A549 (cell line): ENCODE measurements around the gene SOS1. TPM values are rescaled to one million over a fixed set of nuclear protein-coding genes. Genes with fewer than 3 reads are reported as not detected.
"Not testable (repeated sequence)": the region's sequence is repeated elsewhere in the genome, so short reads cannot be mapped to it uniquely, and the experiment has no call there.

Source experiments
- ATAC-seq, 2 experiments: fragments of 200-7000 bp in 1 of 2; fragments of >200 bp in 1 of 2; cut with Nextera tagmentation in 1 of 2; cut with Tn5 transposase in 1 of 2; 3 replicates each; pipeline versions ENCODE4 v1.8.0 to v1.9.1; 2018 to 2020; ENCODE audit warnings: mild to moderate bottlenecking in 1 of 2, moderate library complexity in 1 of 2
- CTCF ChIA-PET: fragments of 300-600 bp; sonication (Branson Sonifier 250); formaldehyde crosslinking; extraction: SDS; loops from one replicate; lab custom pipeline; 2021; ENCODE audit warnings: antibody characterized with exemption, inconsistent platforms; lab: Yijun Ruan, JAX
- POLR2A ChIA-PET: fragments of 350-600 bp; formaldehyde crosslinking; extraction: SDS; loops from one replicate; lab custom pipeline; 2021; ENCODE audit warnings: antibody characterized with exemption, inconsistent platforms; lab: Yijun Ruan, JAX
- DNase-seq, 2 experiments: peaks; one replicate each; pipeline versions ENCODE4 v3.0.0 to v3.0.0-alpha.2; 2011 to 2016; ENCODE audit warnings: low read depth in 1 of 2, low spot score in 1 of 2
- FAIRE-seq: peaks from 2 replicates; lab custom pipeline; 2011; peaks lifted over from hg19 to GRCh38; lab: Jason Lieb, UNC
- H3K27ac ChIP-seq, 2 experiments: fragments of >200 bp; sonication (Bioruptor Twin); formaldehyde crosslinking; 3 replicates each; pipeline ENCODE4 v1.5.1; 2016 to 2017
- H3K4me1 ChIP-seq: fragments of >200 bp; sonication (Bioruptor Twin); formaldehyde crosslinking; 3 replicates; pipeline ENCODE4 v1.6.1; 2016
- H3K4me2 ChIP-seq: fragments of >200 bp; sonication (Bioruptor Twin); formaldehyde crosslinking; 3 replicates; pipeline ENCODE4 v1.6.1; 2016
- H3K4me3 ChIP-seq: fragments of >200 bp; sonication (Bioruptor Twin); formaldehyde crosslinking; 3 replicates; pipeline ENCODE4 v1.5.1; 2016
- H3K9me3 ChIP-seq: fragments of >200 bp; sonication (Bioruptor Twin); formaldehyde crosslinking; 3 replicates; pipeline ENCODE4 v1.6.1; 2016
- ATOH8 ChIP-seq: fragments of 250-450 bp; sonication (Bioruptor Pico); IDR thresholded peaks from 2 replicates; pipeline ENCODE4 v1.5.0; 2020; ENCODE audit warnings: low read depth, mild to moderate bottlenecking, moderate library complexity
- CBX2 ChIP-seq: fragments of 200-600 bp; sonication (generic); IDR thresholded peaks from 2 replicates; pipeline ENCODE4 v1.6.1; 2016; ENCODE audit warnings: low read depth, mild to moderate bottlenecking, borderline replicate concordance
- CEBPB ChIP-seq, 2 experiments: fragments of >200 bp in 1 of 2; sonication (Bioruptor Twin) in 1 of 2; formaldehyde crosslinking in 1 of 2; IDR thresholded peaks; 2 replicates each; pipeline ENCODE4 v1.6.1; 2012 to 2016
- CHD4 ChIP-seq: fragments of 200-600 bp; sonication (generic); IDR thresholded peaks from 2 replicates; pipeline ENCODE4 v1.6.1; 2016; ENCODE audit warnings: antibody characterized with exemption, mild to moderate bottlenecking, borderline replicate concordance
- EHF ChIP-seq: fragments of 250-450 bp; sonication (Bioruptor Pico); IDR thresholded peaks from 2 replicates; pipeline ENCODE4 v1.5.0; 2020; ENCODE audit warnings: mild to moderate bottlenecking
- EP300 ChIP-seq, 2 experiments: fragments of >200 bp; sonication (Bioruptor Twin); formaldehyde crosslinking; IDR thresholded peaks; 2 replicates in 1 of 2; 3 replicates in 1 of 2; pipeline ENCODE4 v1.6.1; 2016 to 2017
- FOSB ChIP-seq: fragments of 250-450 bp; sonication (Bioruptor Pico); IDR thresholded peaks from 2 replicates; pipeline ENCODE4 v1.5.0; 2020; ENCODE audit warnings: mild to moderate bottlenecking, moderate library complexity
- HDAC2 ChIP-seq: fragments of 200-600 bp; sonication (generic); IDR thresholded peaks from 2 replicates; pipeline ENCODE4 v1.6.1; 2016
- HOXA7 ChIP-seq: fragments of 250-450 bp; sonication (Bioruptor Pico); IDR thresholded peaks from 2 replicates; pipeline ENCODE4 v1.5.0; 2020; ENCODE audit warnings: mild to moderate bottlenecking, moderate library complexity
- MAX ChIP-seq: IDR thresholded peaks from 2 replicates; pipeline ENCODE4 v1.6.1; 2012
- NR3C1 ChIP-seq: fragments of >200 bp; sonication (Bioruptor Twin); formaldehyde crosslinking; IDR thresholded peaks from 3 replicates; pipeline ENCODE4 v1.6.1; 2017
- RAD21 ChIP-seq, 2 experiments: fragments of >200 bp in 1 of 2; sonication (Bioruptor Twin) in 1 of 2; formaldehyde crosslinking in 1 of 2; IDR thresholded peaks in 1 of 2; conservative IDR thresholded peaks in 1 of 2; 2 replicates in 1 of 2; 3 replicates in 1 of 2; pipeline ENCODE4 v1.6.1; 2012 to 2018; ENCODE audit warnings: inconsistent platforms in 1 of 2
- SMC3 ChIP-seq: fragments of >200 bp; sonication (Bioruptor Twin); formaldehyde crosslinking; IDR thresholded peaks from 3 replicates; pipeline ENCODE4 v1.6.1; 2018; ENCODE audit warnings: inconsistent platforms
- WGBS: methylation state at CpG from one replicate; pipeline ENCODE4 v1.1.6; 2017; ENCODE audit errors: missing lambda C conversion rate; 5-methylcytosine and 5-hydroxymethylcytosine counted together
- polyA plus RNA-seq, 4 experiments: library from polyadenylated mRNA; depleted of rRNA in 3 of 4; stranded (reverse); fragments of >200 nt; fragmentation: RNase III in 1 of 4; extraction: RNeasy Plus Mini Kit Qiagen cat#74134 plus additional on column Dnase treatment in 1 of 4; gene quantifications; 2 replicates in 3 of 4; 3 replicates in 1 of 4; pipeline ENCODE4 v1.2.3, GENCODE V29; 2011 to 2017
- TF ChIP-seq, protein P1 (sequence below): fragments of 200-600 bp; sonication (generic); IDR thresholded peaks from 2 replicates; pipeline ENCODE4 v1.6.1; 2016; ENCODE audit warnings: antibody characterized with exemption, mild to moderate bottlenecking, moderate library complexity

SOS1 gene
- polyA plus RNA-seq, 2 of the 4 experiments (the other 2 are of a cell fraction): 19.6 to 48.9 TPM

- TF ChIP-seq FOSB (CRISPR knock-in tag): no peak
- TF ChIP-seq RAD21 (conservative IDR thresholded peaks at IDR 0.05 in 1 of 2, IDR thresholded peaks at IDR 0.05 in 1 of 2): peak; percentile 91 to 94
- no peak for TF ChIP-seq MAX
- TF ChIP-seq HOXA7 (CRISPR knock-in tag): no peak
- no peak for TF ChIP-seq EHF
- TF ChIP-seq NR3C1: no peak
Observed at GRCh38 chr2:39059366-39059952, 61.4 kb downstream of the SOS1 start (continued).

DNA sequence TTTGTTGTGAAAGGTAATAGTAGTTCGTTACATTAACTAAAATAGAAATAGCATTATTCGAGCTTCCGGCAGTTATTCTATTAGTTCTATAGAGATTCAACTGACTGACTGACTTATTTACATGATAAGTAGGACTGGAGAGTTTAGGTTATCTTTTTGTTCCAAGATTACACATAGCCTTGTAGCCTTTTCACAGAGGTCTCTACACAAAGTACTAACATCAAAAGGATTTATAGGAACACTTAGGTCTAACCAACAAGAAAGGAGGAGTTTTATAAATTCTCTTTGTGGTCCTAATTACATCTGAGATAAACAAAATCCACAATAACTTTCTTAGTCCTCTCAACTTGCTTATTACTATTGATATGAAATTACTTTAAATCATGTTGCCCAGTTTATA lies 62.8 kb downstream of the SOS1 start:
- POLR2A ChIA-PET: no interaction called here
- FAIRE-seq (no peak), ATAC-seq (no peak), DNase-seq (no peak)
- CTCF ChIA-PET: interaction anchor here (0.7 to 9.3 kb wide), 13 partner anchors 8 to 639 kb away, joined by 3 to 139 read pairs (median 4); no protein-coding TSS in a partner anchor
- 81% methylated on average over 3 of the region's 3 CpGs for WGBS
- Histone ChIP-seq H3K4me2 (no peak overlapping the region), H3K4me3 (no peak overlapping the region), H3K27ac (no peak overlapping the region), H3K9me3 (no peaks in the 10 kb centered on the region), H3K4me1 (no peaks in the 10 kb centered on the region)
- TF ChIP-seq EP300 (IDR thresholded peaks at IDR 0.05): no peak

- H3K4me1 ChIP-seq, H3K4me2 ChIP-seq, H3K9me3 ChIP-seq, ATAC-seq, POLR2A ChIA-PET, DNase-seq, H3K4me3 ChIP-seq, FAIRE-seq, H3K27ac ChIP-seq, CTCF ChIA-PET: not testable (repeated sequence)
- WGBS: 97% methylated on average over 6 of the region's 6 CpGs
Observed at GRCh38 chr2:39052665-39053064, 68.2 kb downstream of the SOS1 start.

GRCh38 chr2:39050109-39050508 lies 70.7 kb downstream of the SOS1 start:
- no peak overlapping the region for H3K4me3 ChIP-seq
- H3K4me1 ChIP-seq: no peaks in the 10 kb centered on the region
- ATAC-seq: no peak
- H3K4me2 ChIP-seq: no peak overlapping the region
- DNase-seq: no peak
- no peak overlapping the region for H3K27ac ChIP-seq
- TF ChIP-seq NR3C1: no peak
- TF ChIP-seq CHD4: no peak
- TF ChIP-seq ATOH8 (CRISPR knock-in tag): no peak
- TF ChIP-seq CEBPB (IDR thresholded peaks at IDR 0.05): no peak
- TF ChIP-seq SMC3: no peak
- TF ChIP-seq CBX2: no peak
- TF ChIP-seq HDAC2: no peak
- TF ChIP-seq, protein P1, sequence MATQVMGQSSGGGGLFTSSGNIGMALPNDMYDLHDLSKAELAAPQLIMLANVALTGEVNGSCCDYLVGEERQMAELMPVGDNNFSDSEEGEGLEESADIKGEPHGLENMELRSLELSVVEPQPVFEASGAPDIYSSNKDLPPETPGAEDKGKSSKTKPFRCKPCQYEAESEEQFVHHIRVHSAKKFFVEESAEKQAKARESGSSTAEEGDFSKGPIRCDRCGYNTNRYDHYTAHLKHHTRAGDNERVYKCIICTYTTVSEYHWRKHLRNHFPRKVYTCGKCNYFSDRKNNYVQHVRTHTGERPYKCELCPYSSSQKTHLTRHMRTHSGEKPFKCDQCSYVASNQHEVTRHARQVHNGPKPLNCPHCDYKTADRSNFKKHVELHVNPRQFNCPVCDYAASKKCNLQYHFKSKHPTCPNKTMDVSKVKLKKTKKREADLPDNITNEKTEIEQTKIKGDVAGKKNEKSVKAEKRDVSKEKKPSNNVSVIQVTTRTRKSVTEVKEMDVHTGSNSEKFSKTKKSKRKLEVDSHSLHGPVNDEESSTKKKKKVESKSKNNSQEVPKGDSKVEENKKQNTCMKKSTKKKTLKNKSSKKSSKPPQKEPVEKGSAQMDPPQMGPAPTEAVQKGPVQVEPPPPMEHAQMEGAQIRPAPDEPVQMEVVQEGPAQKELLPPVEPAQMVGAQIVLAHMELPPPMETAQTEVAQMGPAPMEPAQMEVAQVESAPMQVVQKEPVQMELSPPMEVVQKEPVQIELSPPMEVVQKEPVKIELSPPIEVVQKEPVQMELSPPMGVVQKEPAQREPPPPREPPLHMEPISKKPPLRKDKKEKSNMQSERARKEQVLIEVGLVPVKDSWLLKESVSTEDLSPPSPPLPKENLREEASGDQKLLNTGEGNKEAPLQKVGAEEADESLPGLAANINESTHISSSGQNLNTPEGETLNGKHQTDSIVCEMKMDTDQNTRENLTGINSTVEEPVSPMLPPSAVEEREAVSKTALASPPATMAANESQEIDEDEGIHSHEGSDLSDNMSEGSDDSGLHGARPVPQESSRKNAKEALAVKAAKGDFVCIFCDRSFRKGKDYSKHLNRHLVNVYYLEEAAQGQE: no peak
- 69% methylated on average over 1 of the region's 1 CpG for WGBS
- POLR2A ChIA-PET: no interaction called here
- no peaks in the 10 kb centered on the region for H3K9me3 ChIP-seq
- no peak for FAIRE-seq
- CTCF ChIA-PET: interaction anchor here (0.8 to 1.6 kb wide), 3 partner anchors 9 to 179 kb away, joined by 3 to 5 read pairs (median 3); no protein-coding TSS in a partner anchor
